DND-41 (cell line): ENCODE data around the gene HS3ST5.

Source experiments
- ATAC-seq: fragments of 200-7000 bp; cut with Tn5 transposase; 3 replicates; pipeline ENCODE4 v1.9.1; 2021; ENCODE audit warnings: low read depth; ENCODE audit not compliant: insufficient read depth
- DNase-seq: peaks from one replicate; pipeline ENCODE4 v3.0.0-alpha.2; 2020
- H2AFZ ChIP-seq: 2 replicates; pipeline ENCODE4 v1.6.0; 2012; ENCODE audit warnings: low read depth, low read length
- H3K27ac ChIP-seq: 2 replicates; pipeline ENCODE4 v1.5.1; 2012; ENCODE audit warnings: low read length, inconsistent platforms
- H3K27me3 ChIP-seq: fragments of 200-600 bp; sonication (generic); 2 replicates; pipeline ENCODE4 v1.6.0; 2012; ENCODE audit warnings: low read length, mild to moderate bottlenecking, inconsistent platforms; ENCODE audit not compliant: insufficient read depth, poor library complexity
- H3K36me3 ChIP-seq: 2 replicates; pipeline ENCODE4 v1.5.1; 2012; ENCODE audit warnings: low read length, inconsistent platforms; ENCODE audit not compliant: insufficient read depth
- H3K4me1 ChIP-seq: 2 replicates; pipeline ENCODE4 v1.5.1; 2012; ENCODE audit warnings: mild to moderate bottlenecking, low read length; ENCODE audit not compliant: insufficient read depth
- H3K4me2 ChIP-seq: 2 replicates; pipeline ENCODE4 v1.6.0; 2012; ENCODE audit warnings: mild to moderate bottlenecking, moderate library complexity, low read length, inconsistent platforms; ENCODE audit not compliant: insufficient read depth
- H3K4me3 ChIP-seq, 2 experiments: fragments of 200-600 bp in 1 of 2; shearing (Covaris generic) in 1 of 2; 2 replicates each; pipeline ENCODE4 v1.5.1; 2012 to 2016; ENCODE audit warnings: inconsistent platforms in 2 of 2, low read length in 2 of 2, mild to moderate bottlenecking in 2 of 2, low read depth in 1 of 2, moderate library complexity in 1 of 2
- H3K79me2 ChIP-seq: 2 replicates; pipeline ENCODE4 v1.6.0; 2012; ENCODE audit warnings: low read length, inconsistent platforms; ENCODE audit not compliant: insufficient read depth
- H3K9ac ChIP-seq: 2 replicates; pipeline ENCODE4 v1.6.0; 2012; ENCODE audit warnings: low read depth, mild to moderate bottlenecking, inconsistent platforms, low read length, moderate library complexity
- H3K9me3 ChIP-seq: 2 replicates; pipeline ENCODE4 v1.5.1; 2012; ENCODE audit warnings: low read length, moderate library complexity, mild to moderate bottlenecking, inconsistent platforms; ENCODE audit not compliant: insufficient read depth, severe bottlenecking
- H4K20me1 ChIP-seq: 2 replicates; pipeline ENCODE4 v1.6.0; 2012; ENCODE audit warnings: low read length; ENCODE audit not compliant: insufficient read depth
- CTCF ChIP-seq: IDR thresholded peaks from 2 replicates; pipeline ENCODE4 v1.5.1; 2012; ENCODE audit warnings: borderline replicate concordance, low read length, moderate library complexity, mild to moderate bottlenecking; ENCODE audit not compliant: poor library complexity, severe bottlenecking; ENCODE audit errors: extremely low read depth
- EZH2 ChIP-seq: IDR thresholded peaks from 3 replicates; pipeline ENCODE4 v1.6.1; 2012; ENCODE audit warnings: borderline replicate concordance, low read depth, mild to moderate bottlenecking, moderate library complexity, low read length, inconsistent platforms; ENCODE audit not compliant: severe bottlenecking

The HS3ST5 gene

DNA sequence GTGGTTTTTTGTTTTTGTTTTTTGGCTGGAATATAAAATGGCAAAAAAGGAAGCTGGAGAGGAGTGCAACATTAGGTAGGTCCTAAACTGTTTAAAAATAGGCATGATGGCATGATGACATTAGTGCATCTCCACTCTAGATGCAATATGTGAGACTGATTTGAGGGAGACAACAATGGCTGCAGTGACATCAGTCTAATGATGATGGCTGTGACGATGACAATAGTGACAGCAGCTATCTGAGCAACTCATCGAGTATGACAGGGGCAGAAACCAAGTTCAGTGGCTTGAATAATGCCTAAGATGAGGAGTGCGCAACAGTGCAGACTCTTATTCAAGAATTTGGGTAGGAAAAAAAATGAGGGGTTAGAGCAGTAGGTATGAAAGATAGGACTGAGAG lies 82.0 kb downstream of the HS3ST5 start:
- no peak overlapping the region for H3K9ac ChIP-seq
- no peaks in the 10 kb centered on the region for H4K20me1 ChIP-seq
- H3K27ac ChIP-seq, result no peak overlapping the region
- TF ChIP-seq CTCF (no peak), EZH2 (no peak)
- no peak for DNase-seq
- ATAC-seq, result no peak
- H3K27me3 ChIP-seq, result no peaks in the 10 kb centered on the region
- H2AFZ ChIP-seq, result no peak overlapping the region
- no peaks in the 10 kb centered on the region for H3K36me3 ChIP-seq
- H3K4me2 ChIP-seq, result no peak overlapping the region
- H3K9me3 ChIP-seq, result no peaks in the 10 kb centered on the region
- no peaks in the 10 kb centered on the region for H3K4me1 ChIP-seq
- no peaks in the 10 kb centered on the region for H3K79me2 ChIP-seq
- H3K4me3 ChIP-seq, result no peak overlapping the region

DNA sequence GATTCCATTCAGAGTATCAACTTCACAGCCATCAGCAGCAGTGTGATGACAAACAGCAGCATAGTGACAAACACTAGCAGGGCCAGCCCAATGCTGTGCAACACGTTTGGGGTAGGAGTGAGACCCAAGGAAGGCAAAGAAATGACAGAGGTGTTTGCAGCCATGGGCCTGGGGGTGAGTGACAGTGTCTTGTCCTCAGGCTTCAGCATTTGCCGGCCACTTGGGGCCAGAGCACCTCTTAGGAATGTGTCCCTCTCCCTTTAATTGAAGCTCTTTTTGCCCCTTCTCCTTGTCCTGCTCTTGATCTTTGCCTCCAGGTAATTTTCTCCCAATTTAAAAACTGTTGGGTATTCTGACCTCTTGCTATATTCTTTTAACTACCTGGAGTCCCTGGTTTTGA lies 84.4 kb downstream of the HS3ST5 start:
- Histone ChIP-seq H3K9ac (no peak overlapping the region), H3K4me1 (no peaks in the 10 kb centered on the region), H3K36me3 (no peaks in the 10 kb centered on the region), H3K27ac (no peak overlapping the region), H4K20me1 (no peaks in the 10 kb centered on the region), H3K4me3 (no peak overlapping the region), H2AFZ (no peak overlapping the region), H3K4me2 (no peak overlapping the region), H3K9me3 (no peaks in the 10 kb centered on the region), H3K79me2 (no peaks in the 10 kb centered on the region), H3K27me3 (no peaks in the 10 kb centered on the region)
- ATAC-seq (no peak), DNase-seq (no peak)
- TF ChIP-seq CTCF (no peak), EZH2 (no peak)

DNA sequence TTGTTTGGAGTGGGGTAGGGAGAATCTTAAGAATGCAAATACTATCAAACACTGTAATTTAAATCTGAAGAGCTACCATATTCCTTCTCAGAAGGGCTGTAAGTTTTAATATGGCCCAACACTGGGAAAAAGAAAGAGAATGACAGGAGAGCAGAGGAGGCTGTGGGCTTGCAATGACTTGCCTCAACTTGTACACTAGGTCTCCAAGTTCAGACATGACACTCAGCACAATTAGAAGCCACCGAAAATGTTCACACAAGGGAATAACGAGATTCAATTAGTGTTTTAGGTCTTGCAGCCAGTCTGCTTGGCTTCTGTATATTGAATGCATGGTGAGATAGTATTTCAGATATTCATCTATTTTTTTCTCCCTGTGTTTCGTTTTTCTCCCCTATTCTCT lies 89.4 kb downstream of the HS3ST5 start:
- H3K9ac ChIP-seq, result no peak overlapping the region
- H3K79me2 ChIP-seq, result no peaks in the 10 kb centered on the region
- DNase-seq (no peak), ATAC-seq (no peak)
- H4K20me1 ChIP-seq, result no peaks in the 10 kb centered on the region
- H3K4me2 ChIP-seq, result no peak overlapping the region
- H3K27me3 ChIP-seq, result no peaks in the 10 kb centered on the region
- no peaks in the 10 kb centered on the region for H3K36me3 ChIP-seq
- no peak overlapping the region for H3K4me3 ChIP-seq
- H3K9me3 ChIP-seq, result no peaks in the 10 kb centered on the region
- TF ChIP-seq EZH2, result no peak
- no peak for TF ChIP-seq CTCF
- H2AFZ ChIP-seq, result no peak overlapping the region
- no peak overlapping the region for H3K27ac ChIP-seq
- no peaks in the 10 kb centered on the region for H3K4me1 ChIP-seq

DNA sequence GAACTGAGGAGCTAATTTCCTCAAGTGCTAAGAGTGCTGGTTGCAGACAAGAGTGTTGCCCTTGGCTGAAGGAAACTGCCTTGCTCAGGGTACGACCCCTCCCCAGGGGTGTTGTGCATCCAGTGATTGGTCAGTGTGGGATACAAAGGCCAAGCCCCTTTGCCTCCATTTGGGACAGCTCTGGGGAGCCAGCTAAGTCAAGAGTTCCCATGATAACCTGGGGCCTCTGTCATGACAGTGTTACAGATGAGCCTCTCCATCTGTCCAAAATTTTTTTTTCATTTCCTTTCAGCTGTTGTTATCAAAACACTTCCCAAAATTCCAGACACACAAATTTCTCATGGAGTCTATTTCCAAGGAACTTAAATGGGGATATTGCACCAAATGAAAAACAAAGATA lies 93.3 kb downstream of the HS3ST5 start:
- no peaks in the 10 kb centered on the region for H3K27me3 ChIP-seq
- no peaks in the 10 kb centered on the region for H3K36me3 ChIP-seq
- no peak overlapping the region for H3K9ac ChIP-seq
- H2AFZ ChIP-seq, result no peak overlapping the region
- no peak overlapping the region for H3K4me3 ChIP-seq
- no peaks in the 10 kb centered on the region for H3K9me3 ChIP-seq
- TF ChIP-seq CTCF (no peak), EZH2 (no peak)
- ATAC-seq, result no peak
- no peaks in the 10 kb centered on the region for H4K20me1 ChIP-seq
- no peak overlapping the region for H3K4me2 ChIP-seq
- H3K79me2 ChIP-seq, result no peaks in the 10 kb centered on the region
- H3K27ac ChIP-seq, result no peak overlapping the region
- DNase-seq, result no peak
- H3K4me1 ChIP-seq, result no peaks in the 10 kb centered on the region
